Right lobe of liver (tissue), 4 donors: ENCODE data around the gene PLPPR3.

Experiments used
- POLR2A ChIP-seq: fragments of 450-650 bp; IDR thresholded peaks from one replicate; pipeline ENCODE4 v1.6.1; 2017; ENCODE audit warnings: antibody characterized with exemption, mild to moderate bottlenecking
- TF ChIP-seq, protein P1 (sequence below), 4 donors: fragments of 200-600 bp in 3 of 4; fragments of 450-650 bp in 1 of 4; IDR thresholded peaks; one replicate each; pipeline versions ENCODE4 v1.5.1 to v1.8.0; 2016 to 2022; ENCODE audit warnings: antibody characterized with exemption in 4 of 4, mild to moderate bottlenecking in 2 of 4
- donor health status: DM: no; HTN: no; CAD: no.
- donor health status: DM: no; HTN: no; CAD: no.
- donor health status: DM: no; HTN: yes; CAD: no.

DNA sequence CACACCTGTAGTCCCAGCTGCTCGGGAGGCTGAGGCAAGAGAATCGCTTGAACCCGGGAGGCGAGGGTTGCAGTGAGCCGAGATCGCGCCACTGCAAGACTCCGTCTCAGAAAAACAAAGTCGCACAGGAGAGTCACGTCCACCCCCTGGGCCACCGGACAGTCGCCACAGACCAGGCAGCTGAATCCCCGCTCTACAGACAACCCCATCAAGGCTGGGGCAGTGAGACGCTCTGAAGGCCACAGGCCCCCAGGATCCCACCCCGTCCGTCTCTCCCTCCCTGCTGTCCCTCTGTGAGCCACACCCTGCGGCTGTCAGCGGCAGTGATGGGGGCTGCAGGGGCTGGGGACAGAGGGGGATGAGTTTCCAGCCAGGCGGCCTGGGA is 40.0 kb downstream of the PLPPR3 start:
- TF ChIP-seq, protein P1, sequence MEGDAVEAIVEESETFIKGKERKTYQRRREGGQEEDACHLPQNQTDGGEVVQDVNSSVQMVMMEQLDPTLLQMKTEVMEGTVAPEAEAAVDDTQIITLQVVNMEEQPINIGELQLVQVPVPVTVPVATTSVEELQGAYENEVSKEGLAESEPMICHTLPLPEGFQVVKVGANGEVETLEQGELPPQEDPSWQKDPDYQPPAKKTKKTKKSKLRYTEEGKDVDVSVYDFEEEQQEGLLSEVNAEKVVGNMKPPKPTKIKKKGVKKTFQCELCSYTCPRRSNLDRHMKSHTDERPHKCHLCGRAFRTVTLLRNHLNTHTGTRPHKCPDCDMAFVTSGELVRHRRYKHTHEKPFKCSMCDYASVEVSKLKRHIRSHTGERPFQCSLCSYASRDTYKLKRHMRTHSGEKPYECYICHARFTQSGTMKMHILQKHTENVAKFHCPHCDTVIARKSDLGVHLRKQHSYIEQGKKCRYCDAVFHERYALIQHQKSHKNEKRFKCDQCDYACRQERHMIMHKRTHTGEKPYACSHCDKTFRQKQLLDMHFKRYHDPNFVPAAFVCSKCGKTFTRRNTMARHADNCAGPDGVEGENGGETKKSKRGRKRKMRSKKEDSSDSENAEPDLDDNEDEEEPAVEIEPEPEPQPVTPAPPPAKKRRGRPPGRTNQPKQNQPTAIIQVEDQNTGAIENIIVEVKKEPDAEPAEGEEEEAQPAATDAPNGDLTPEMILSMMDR (IDR thresholded peaks at IDR 0.05), result no peak
- no peak for TF ChIP-seq POLR2A
